Stomach (tissue), 4 donors: ENCODE data around the gene RAB39A.

Source experiments
- POLR2A ChIP-seq, 4 donors: fragments of 450-650 bp; IDR thresholded peaks; one replicate each; pipeline ENCODE4 v1.6.1; 2016; ENCODE audit warnings: antibody characterized with exemption in 4 of 4, control low read depth in 2 of 4, mild to moderate bottlenecking in 1 of 4, moderate library complexity in 1 of 4
- POLR2AphosphoS5 ChIP-seq, 3 donors: sonication (generic); formaldehyde crosslinking; IDR thresholded peaks; one replicate each; pipeline ENCODE4 v1.6.1; 2016; ENCODE audit warnings: antibody characterized with exemption in 3 of 3
- TF ChIP-seq, protein P1 (sequence below), 7 experiments: fragments of 450-650 bp in 4 of 7; fragments of 200-600 bp in 3 of 7; sonication (generic) in 3 of 7; IDR thresholded peaks; one replicate each; pipeline ENCODE4 v1.5.1; 2016 to 2019; ENCODE audit warnings: antibody characterized with exemption in 7 of 7, control low read depth in 2 of 7, mild to moderate bottlenecking in 1 of 7

DNA sequence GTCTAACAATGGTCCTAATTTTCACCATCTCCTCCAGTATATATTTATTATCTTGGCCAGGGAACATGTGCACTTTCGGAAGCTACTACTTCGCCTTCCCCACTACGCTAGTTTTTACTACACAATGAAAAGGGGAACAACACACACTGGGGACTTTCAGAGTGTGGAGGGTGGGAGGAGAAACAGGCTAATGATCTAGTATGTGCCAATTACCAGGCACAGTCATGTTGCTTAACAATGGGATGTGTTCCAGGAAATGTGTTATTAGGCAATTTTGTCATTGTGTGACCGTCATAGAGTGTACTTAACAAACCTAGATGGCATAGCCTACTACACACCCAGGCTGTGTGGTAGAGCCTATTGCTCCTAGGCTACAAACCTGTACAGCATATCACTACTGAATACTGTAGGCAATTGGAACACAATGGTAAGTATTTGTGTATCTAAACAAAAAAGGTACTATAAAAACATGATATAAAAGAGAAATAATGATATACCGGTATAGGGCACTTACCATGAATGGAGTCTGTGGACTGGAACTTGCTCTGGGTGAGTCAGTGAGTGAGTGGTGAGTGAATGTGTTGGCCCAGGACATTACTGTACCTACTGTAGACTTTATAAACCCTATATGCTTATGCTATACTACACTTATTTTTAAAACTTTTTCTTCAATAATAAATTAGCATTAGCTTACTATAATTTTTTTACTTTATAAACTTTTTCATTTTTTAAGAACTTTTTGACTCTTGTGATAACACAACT is 60.3 kb downstream of the RAB39A start:
- TF ChIP-seq POLR2A (IDR thresholded peaks at IDR 0.05) (no peak), POLR2AphosphoS5 (IDR thresholded peaks at IDR 0.05) (no peak)
- TF ChIP-seq, protein P1, sequence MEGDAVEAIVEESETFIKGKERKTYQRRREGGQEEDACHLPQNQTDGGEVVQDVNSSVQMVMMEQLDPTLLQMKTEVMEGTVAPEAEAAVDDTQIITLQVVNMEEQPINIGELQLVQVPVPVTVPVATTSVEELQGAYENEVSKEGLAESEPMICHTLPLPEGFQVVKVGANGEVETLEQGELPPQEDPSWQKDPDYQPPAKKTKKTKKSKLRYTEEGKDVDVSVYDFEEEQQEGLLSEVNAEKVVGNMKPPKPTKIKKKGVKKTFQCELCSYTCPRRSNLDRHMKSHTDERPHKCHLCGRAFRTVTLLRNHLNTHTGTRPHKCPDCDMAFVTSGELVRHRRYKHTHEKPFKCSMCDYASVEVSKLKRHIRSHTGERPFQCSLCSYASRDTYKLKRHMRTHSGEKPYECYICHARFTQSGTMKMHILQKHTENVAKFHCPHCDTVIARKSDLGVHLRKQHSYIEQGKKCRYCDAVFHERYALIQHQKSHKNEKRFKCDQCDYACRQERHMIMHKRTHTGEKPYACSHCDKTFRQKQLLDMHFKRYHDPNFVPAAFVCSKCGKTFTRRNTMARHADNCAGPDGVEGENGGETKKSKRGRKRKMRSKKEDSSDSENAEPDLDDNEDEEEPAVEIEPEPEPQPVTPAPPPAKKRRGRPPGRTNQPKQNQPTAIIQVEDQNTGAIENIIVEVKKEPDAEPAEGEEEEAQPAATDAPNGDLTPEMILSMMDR (IDR thresholded peaks at IDR 0.05), result no peak
